HCT116 (cell line): Measurements from ENCODE around the gene PCP2. TPM values are rescaled to one million over a fixed set of nuclear protein-coding genes. Genes with fewer than 3 reads are reported as not detected.

Source experiments
- ATAC-seq: fragments of 200-7000 bp; cut with Tn5 transposase; 2 replicates; pipeline ENCODE4 v1.9.1; 2020; ENCODE audit warnings: mild to moderate bottlenecking, moderate library complexity
- BruUV-seq: library from RNA; stranded (reverse); fragments of 400-500 nt; replicated peaks from 2 replicates; lab custom pipeline; 2021; lab: Mats Ljungman, UMichigan
- CTCF ChIA-PET: fragments of 300-600 bp; sonication (Branson Sonifier 250); formaldehyde crosslinking; loops from one replicate; lab custom pipeline; 2021; ENCODE audit warnings: antibody characterized with exemption; lab: Charles Lee
- POLR2A ChIA-PET: fragments of 300-600, 350-600 bp; sonication (Branson Sonifier 250); formaldehyde crosslinking; loops from one replicate; lab custom pipeline; 2021; ENCODE audit warnings: antibody characterized with exemption; lab: Charles Lee
- RAD21 ChIA-PET, 2 experiments: fragments of 300-600 bp; sonication (Branson Sonifier 250); formaldehyde crosslinking; loops; one replicate each; lab custom pipeline; 2023; ENCODE audit warnings: low total read pairs in 2 of 2; ENCODE audit not compliant: uncharacterized antibody in 2 of 2, unreplicated experiment in 2 of 2, low non-redundant PET in 1 of 2; lab: Charles Lee
- DNase-seq: peaks from one replicate; pipeline ENCODE4 v3.0.0-alpha.2; 2010; ENCODE audit warnings: low read depth, low spot score
- H2AFZ ChIP-seq: fragments of 200-600 bp; shearing (Covaris generic), sonication (generic); 2 replicates; pipeline ENCODE4 v1.6.1; 2017; ENCODE audit warnings: low read depth, mixed run types, mixed read lengths, antibody characterized with exemption, low read length; ENCODE audit not compliant: poor library complexity, severe bottlenecking
- H3K27ac ChIP-seq: 2 replicates; pipeline ENCODE4 v1.5.1; 2012; ENCODE audit warnings: low read depth, low read length
- H3K27me3 ChIP-seq: fragments of 200-600 bp; sonication (generic); 2 replicates; pipeline ENCODE4 v1.6.1; 2016; ENCODE audit warnings: mixed run types, low read length, mixed read lengths; ENCODE audit not compliant: insufficient read depth
- H3K36me3 ChIP-seq, 2 experiments: fragments of 200-500 bp in 1 of 2; fragments of 200-600 bp in 1 of 2; sonication (Bioruptor generic) in 1 of 2; sonication (generic) in 1 of 2; 2 replicates each; pipeline versions ENCODE4 v1.5.1 to v1.6.1; 2014 to 2016; ENCODE audit warnings: low read length in 2 of 2, inconsistent platforms in 1 of 2, mixed read lengths in 1 of 2, mixed run types in 1 of 2; ENCODE audit not compliant: insufficient read depth in 2 of 2, control insufficient read depth in 1 of 2
- H3K4me1 ChIP-seq, 2 experiments: fragments of 200-600 bp in 1 of 2; sonication (generic) in 1 of 2; 2 replicates each; pipeline versions ENCODE4 v1.5.1 to v1.6.1; 2012 to 2017; ENCODE audit warnings: low read length in 2 of 2, inconsistent platforms in 1 of 2, mild to moderate bottlenecking in 1 of 2, mixed read lengths in 1 of 2, mixed run types in 1 of 2, moderate library complexity in 1 of 2; ENCODE audit not compliant: insufficient read depth in 2 of 2, control insufficient read depth in 1 of 2
- H3K4me2 ChIP-seq: fragments of 200-600 bp; sonication (generic); 2 replicates; pipeline ENCODE4 v1.6.1; 2017; ENCODE audit warnings: mixed run types, low read length, mixed read lengths
- H3K4me3 ChIP-seq, 2 experiments: fragments of 200-600 bp in 1 of 2; sonication (generic) in 1 of 2; replicated peaks in 1 of 2; 2 replicates each; pipeline ENCODE4 v1.5.1; 2011 to 2016; ENCODE audit warnings: low read length in 2 of 2, control low read depth in 1 of 2, low read depth in 1 of 2, mild to moderate bottlenecking in 1 of 2, mixed read lengths in 1 of 2, mixed run types in 1 of 2
- H3K79me2 ChIP-seq: fragments of 200-600 bp; sonication (generic); 2 replicates; pipeline ENCODE4 v1.6.1; 2017; ENCODE audit warnings: mild to moderate bottlenecking, mixed run types, low read length, moderate library complexity, mixed read lengths; ENCODE audit not compliant: insufficient read depth
- H3K9ac ChIP-seq: fragments of 200-600 bp; sonication (generic); 2 replicates; pipeline ENCODE4 v1.6.1; 2016; ENCODE audit warnings: low read length, mixed read lengths
- H3K9me2 ChIP-seq: fragments of 200-600 bp; sonication (generic), shearing (Covaris generic); 2 replicates; pipeline ENCODE4 v1.6.1; 2017; ENCODE audit warnings: mixed run types, mild to moderate bottlenecking, moderate library complexity; ENCODE audit not compliant: insufficient read depth
- H3K9me3 ChIP-seq, 2 experiments: fragments of 200-500 bp in 1 of 2; fragments of 200-600 bp in 1 of 2; sonication (Bioruptor generic) in 1 of 2; sonication (generic) in 1 of 2; 2 replicates each; pipeline ENCODE4 v1.6.1; 2014 to 2017; ENCODE audit warnings: low read length in 2 of 2, mixed read lengths in 2 of 2, inconsistent platforms in 1 of 2, low read depth in 1 of 2, mild to moderate bottlenecking in 1 of 2, mixed run types in 1 of 2, moderate library complexity in 1 of 2; ENCODE audit not compliant: control insufficient read depth in 1 of 2, insufficient read depth in 1 of 2
- H4K20me1 ChIP-seq: fragments of 200-600 bp; sonication (generic), shearing (Covaris generic); 2 replicates; pipeline ENCODE4 v1.6.1; 2017; ENCODE audit warnings: mixed run types, mild to moderate bottlenecking, moderate library complexity; ENCODE audit not compliant: insufficient read depth
- CBX3 ChIP-seq: IDR thresholded peaks from 2 replicates; pipeline ENCODE4 v1.6.1; 2012; ENCODE audit warnings: low read depth
- EZH2 ChIP-seq: fragments of 200-600 bp; sonication (generic); IDR thresholded peaks from 2 replicates; pipeline ENCODE4 v1.6.1; 2017; ENCODE audit warnings: antibody characterized with exemption, mixed run types
- EZH2phosphoT487 ChIP-seq: fragments of 200-600 bp; IDR thresholded peaks from 2 replicates; pipeline ENCODE4 v1.6.1; 2018; ENCODE audit warnings: antibody characterized with exemption, borderline replicate concordance
- FOSL1 ChIP-seq: IDR thresholded peaks from 2 replicates; pipeline ENCODE4 v1.6.1; 2012; ENCODE audit warnings: low read depth
- MAX ChIP-seq: IDR thresholded peaks from 2 replicates; pipeline ENCODE4 v1.6.1; 2012
- POLR2AphosphoS5 ChIP-seq: IDR thresholded peaks from 2 replicates; pipeline ENCODE4 v1.6.1; 2011; ENCODE audit warnings: mild to moderate bottlenecking, low read depth, low read length, moderate library complexity
- RAD21 ChIP-seq: IDR thresholded peaks from 2 replicates; pipeline ENCODE4 v1.6.1; 2012; ENCODE audit warnings: low read depth, mild to moderate bottlenecking
- REST ChIP-seq: IDR thresholded peaks from 2 replicates; pipeline ENCODE4 v1.6.1; 2012; ENCODE audit warnings: low read depth
- SIN3A ChIP-seq: IDR thresholded peaks from 2 replicates; pipeline ENCODE4 v1.6.1; 2012; ENCODE audit warnings: low read depth
- SP1 ChIP-seq: IDR thresholded peaks from 2 replicates; pipeline ENCODE4 v1.6.1; 2012; ENCODE audit warnings: low read depth
- SRF ChIP-seq: IDR thresholded peaks from 2 replicates; pipeline ENCODE4 v1.6.1; 2012; ENCODE audit warnings: low read depth
- TCF7L2 ChIP-seq: IDR thresholded peaks from 2 replicates; pipeline ENCODE4 v1.7.0; 2011; ENCODE audit warnings: borderline replicate concordance, inconsistent platforms; ENCODE audit not compliant: insufficient read depth, insufficient read length; ENCODE audit errors: extremely low read depth
- YY1 ChIP-seq: IDR thresholded peaks from 2 replicates; pipeline ENCODE4 v1.6.1; 2011; ENCODE audit warnings: low read length, low read depth, moderate library complexity, mild to moderate bottlenecking; ENCODE audit not compliant: insufficient replicate concordance; ENCODE audit errors: extremely low read depth
- ZBTB33 ChIP-seq: IDR thresholded peaks from 2 replicates; pipeline ENCODE4 v1.6.1; 2011; ENCODE audit warnings: mild to moderate bottlenecking, low read length, moderate library complexity; ENCODE audit not compliant: insufficient replicate concordance; ENCODE audit errors: extremely low read depth
- ZFX ChIP-seq: fragments of 450-650 bp; IDR thresholded peaks from 2 replicates; pipeline ENCODE4 v1.6.1; 2017
- intact Hi-C: fragments of 100-400 bp; cut with micrococcal nuclease; formaldehyde crosslinking; loops from 2 replicates; pipeline ENCODE4 v1.10.0; 2022
- total RNA-seq: library from RNA; stranded (reverse); gene quantifications from one replicate; pipeline ENCODE4 v1.2.1, GENCODE V29; 2021; ENCODE audit not compliant: unreplicated experiment

Gene PCP2
- total RNA-seq, 1 experiment from 2014 or later = 0.32 TPM

GRCh38 chr19:7627166-7627565, 6.4 kb downstream of the PCP2 start:
- Histone ChIP-seq H4K20me1 (no peaks in the 10 kb centered on the region), H3K4me2 (no peak overlapping the region), H3K9me2 (no peaks in the 10 kb centered on the region), H3K4me1 (peaks cover 7 to 18% of the 10 kb centered on the region in 2 experiments), H3K9ac (no peak overlapping the region), H3K27ac (no peak overlapping the region), H3K27me3 (no peaks in the 10 kb centered on the region), H3K36me3 (peaks cover 5 to 27% of the 10 kb centered on the region in 2 experiments; a peak in 3 of 4 replicates), H2AFZ (no peak overlapping the region), H3K4me3 (no peak overlapping the region), H3K9me3 (no peaks in the 10 kb centered on the region), H3K79me2 (peaks cover 65% of the 10 kb centered on the region)
- intact Hi-C loops = no loop called here
- ChIA-PET POLR2A (no interaction called here), RAD21 (no interaction called here), CTCF (no interaction called here)
- no peak for ATAC-seq
- DNase-seq = no peak
- BruUV-seq = no TSS peak
- no peak for TF ChIP-seq ZBTB33
- no peak for TF ChIP-seq FOSL1
- no peak for TF ChIP-seq CBX3
- TF ChIP-seq SP1 = no peak
- TF ChIP-seq REST = no peak
- TF ChIP-seq YY1 = no peak
- TF ChIP-seq EZH2phosphoT487 = no peak
- no peak for TF ChIP-seq TCF7L2
- no peak for TF ChIP-seq SRF
- TF ChIP-seq EZH2 = no peak
- no peak for TF ChIP-seq POLR2AphosphoS5
- TF ChIP-seq SIN3A = no peak
- TF ChIP-seq ZFX = no peak
- no peak for TF ChIP-seq MAX
- no peak for TF ChIP-seq RAD21
